Placental epithelial cell (primary cell): ENCODE results near the gene SLTM. TPM values are rescaled to one million over a fixed set of nuclear protein-coding genes. Genes with fewer than 3 reads are reported as not detected.

Experiments
- small RNA-seq: library from RNA; depleted of rRNA; stranded (forward); fragments of <200 nt; gene quantifications from one replicate; pipeline ENCODE3, GENCODE V24; 2012
- total RNA-seq: library from RNA; depleted of rRNA; stranded (reverse); fragments of >200 nt; gene quantifications from 2 replicates; pipeline ENCODE4 v1.2.3, GENCODE V29; 2012

SLTM gene
- 55.1 and 55.7 TPM in 2 replicates for total RNA-seq

GRCh38 chr15:58933281-58934113, at the start of gene SLTM:
SLTM (minus strand) TSS chr15:58933679; CDS start chr15:58933565, 114 bp downstream.

Small RNA genes within 50 kb of the gene (small RNA-seq; reads per million reads assigned to genes)
- not detected for gene ZNF444P1

Other genes starting within 250 kb of the SLTM start
- gene ADAM10, start 184.0 kb downstream of the SLTM start, total RNA-seq, result 115 and 314 TPM in 2 replicates
- gene MINDY2, start 162.4 kb downstream of the SLTM start, total RNA-seq, result 23.9 and 48.6 TPM in 2 replicates
- 20.4 and 25.5 TPM in 2 replicates for gene RNF111, start 54.0 kb upstream of the SLTM start, total RNA-seq
- gene CCNB2, start 171.5 kb upstream of the SLTM start, total RNA-seq, result 11.4 and 26.9 TPM in 2 replicates